HEK293 (cell line): ENCODE measurements around the gene TMEM91.
A peak's percentile ranks its signal among the peaks of the same experiment; 100 is the strongest.

ENCODE experiments used
- CTCF ChIA-PET: fragments of 350-600 bp; formaldehyde crosslinking; extraction: SDS; loops from one replicate; lab custom pipeline; 2021; ENCODE audit warnings: antibody characterized with exemption; lab: Yijun Ruan, JAX
- POLR2A ChIA-PET: fragments of 300-600 bp; formaldehyde crosslinking; extraction: SDS; loops from one replicate; lab custom pipeline; 2020; ENCODE audit warnings: antibody characterized with exemption, inconsistent platforms; lab: Yijun Ruan, JAX
- H3K27ac ChIP-seq: fragments of 200-500 bp; sonication (Bioruptor generic); 2 replicates; pipeline ENCODE4 v1.5.1; 2014; ENCODE audit warnings: low read depth, low read length, control low read depth, inconsistent platforms; ENCODE audit errors: extremely low read depth
- H3K36me3 ChIP-seq, 2 experiments: fragments of 200-500 bp in 1 of 2; sonication (Bioruptor generic) in 1 of 2; 1 replicate in 1 of 2; 2 replicates in 1 of 2; pipeline ENCODE4 v1.5.1; 2014 to 2017; ENCODE audit warnings: inconsistent platforms in 2 of 2, low read length in 2 of 2; ENCODE audit not compliant: control insufficient read depth in 2 of 2, insufficient read depth in 1 of 2
- H3K4me1 ChIP-seq: fragments of 200-500 bp; sonication (Bioruptor generic); 2 replicates; pipeline ENCODE4 v1.5.1; 2014; ENCODE audit warnings: mild to moderate bottlenecking, low read length, inconsistent platforms; ENCODE audit not compliant: control insufficient read depth, insufficient read depth
- H3K4me3 ChIP-seq: 2 replicates; pipeline ENCODE4 v1.5.1; 2011; ENCODE audit warnings: low read depth, mild to moderate bottlenecking, control low read depth, low read length, moderate library complexity
- H3K9me3 ChIP-seq: fragments of 200-500 bp; sonication (Bioruptor generic); 2 replicates; pipeline ENCODE4 v1.5.1; 2014; ENCODE audit warnings: low read depth, low read length, inconsistent platforms; ENCODE audit not compliant: control insufficient read depth, insufficient read depth
- BCL11A ChIP-seq: fragments of 450-650 bp; formaldehyde crosslinking; IDR thresholded peaks from 2 replicates; pipeline ENCODE4 v1.5.1; 2016; ENCODE audit warnings: low read depth, missing biosample characterization, missing genetic modification characterization
- GLIS1 ChIP-seq: fragments of 450-650 bp; formaldehyde crosslinking; IDR thresholded peaks from 2 replicates; pipeline ENCODE4 v1.5.1; 2016; ENCODE audit warnings: missing biosample characterization, missing genetic modification characterization
- HOXA7 ChIP-seq: sonication (generic); formaldehyde crosslinking; IDR thresholded peaks from 2 replicates; pipeline ENCODE4 v1.8.1; 2022; ENCODE audit warnings: missing genetic modification reagents, borderline replicate concordance
- KLF1 ChIP-seq: fragments of 450-650 bp; formaldehyde crosslinking; IDR thresholded peaks from 2 replicates; pipeline ENCODE4 v1.5.1; 2016; ENCODE audit warnings: missing biosample characterization, missing genetic modification characterization
- PRDM1 ChIP-seq: fragments of 450-650 bp; formaldehyde crosslinking; IDR thresholded peaks from 2 replicates; pipeline ENCODE4; 2016; ENCODE audit warnings: missing biosample characterization, missing genetic modification characterization
- SALL2 ChIP-seq: fragments of 450-650 bp; formaldehyde crosslinking; IDR thresholded peaks from 2 replicates; pipeline ENCODE4 v1.5.0; 2017; ENCODE audit warnings: missing biosample characterization, mild to moderate bottlenecking, missing genetic modification characterization, borderline replicate concordance
- SP3 ChIP-seq: fragments of 450-650 bp; formaldehyde crosslinking; IDR thresholded peaks from 2 replicates; pipeline ENCODE4 v1.5.1; 2016; ENCODE audit warnings: missing biosample characterization, missing genetic modification characterization
- YY2 ChIP-seq: fragments of 450-650 bp; formaldehyde crosslinking; IDR thresholded peaks from 2 replicates; pipeline ENCODE4 v1.5.1; 2016; ENCODE audit warnings: missing biosample characterization, missing genetic modification characterization
- ZBTB7A ChIP-seq: fragments of 450-650 bp; formaldehyde crosslinking; IDR thresholded peaks from 2 replicates; pipeline ENCODE4 v1.5.1; 2016; ENCODE audit warnings: low read depth, missing biosample characterization, missing genetic modification characterization
- ZNF155 ChIP-seq: fragments of 450-650 bp; formaldehyde crosslinking; IDR thresholded peaks from 2 replicates; pipeline ENCODE4 v1.5.1; 2016; ENCODE audit warnings: missing biosample characterization, missing genetic modification characterization
- ZNF510 ChIP-seq: fragments of 450-650 bp; formaldehyde crosslinking; IDR thresholded peaks from 2 replicates; pipeline ENCODE4 v1.5.1; 2018; ENCODE audit warnings: mild to moderate bottlenecking, missing genetic modification characterization, missing biosample characterization; ENCODE audit not compliant: insufficient replicate concordance
- ZNF558 ChIP-seq: fragments of 450-650 bp; formaldehyde crosslinking; IDR thresholded peaks from 2 replicates; pipeline ENCODE4 v1.5.1; 2016; ENCODE audit warnings: missing biosample characterization, missing genetic modification characterization
- ZNF560 ChIP-seq: fragments of 450-650 bp; formaldehyde crosslinking; IDR thresholded peaks from 2 replicates; pipeline ENCODE4 v1.5.1; 2017; ENCODE audit warnings: missing biosample characterization, missing genetic modification characterization, borderline replicate concordance
- ZNF561 ChIP-seq: fragments of 450-650 bp; IDR thresholded peaks from 2 replicates; pipeline ENCODE4 v1.5.1; 2018; ENCODE audit warnings: missing biosample characterization, missing genetic modification characterization, borderline replicate concordance
- ZNF585B ChIP-seq: fragments of 450-650 bp; formaldehyde crosslinking; IDR thresholded peaks from 2 replicates; pipeline ENCODE4 v1.5.1; 2016; ENCODE audit warnings: missing biosample characterization, missing genetic modification characterization
- ZNF626 ChIP-seq: fragments of 450-650 bp; sonication (Bioruptor Pico); formaldehyde crosslinking; IDR thresholded peaks from 2 replicates; pipeline ENCODE4 v1.5.1; 2018; ENCODE audit warnings: missing biosample characterization, missing genetic modification characterization, inconsistent platforms
- ZNF707 ChIP-seq: fragments of 450-650 bp; formaldehyde crosslinking; IDR thresholded peaks from 2 replicates; pipeline ENCODE4 v1.5.1; 2016; ENCODE audit warnings: missing biosample characterization, missing genetic modification characterization
- ZSCAN30 ChIP-seq: fragments of 450-650 bp; IDR thresholded peaks from 2 replicates; pipeline ENCODE4 v1.5.1; 2018; ENCODE audit warnings: missing biosample characterization, mild to moderate bottlenecking, missing genetic modification characterization, moderate library complexity
- TF ChIP-seq, protein P1 (sequence below): fragments of 450-650 bp; formaldehyde crosslinking; IDR thresholded peaks from 2 replicates; pipeline ENCODE4 v1.5.1; 2016; ENCODE audit warnings: missing biosample characterization, missing genetic modification characterization, low read depth
- TF ChIP-seq, protein P2 (sequence below): IDR thresholded peaks from 2 replicates; pipeline ENCODE4 v1.6.1; 2011; ENCODE audit warnings: mild to moderate bottlenecking, low read depth, low read length, borderline replicate concordance

Gene TMEM91

DNA sequence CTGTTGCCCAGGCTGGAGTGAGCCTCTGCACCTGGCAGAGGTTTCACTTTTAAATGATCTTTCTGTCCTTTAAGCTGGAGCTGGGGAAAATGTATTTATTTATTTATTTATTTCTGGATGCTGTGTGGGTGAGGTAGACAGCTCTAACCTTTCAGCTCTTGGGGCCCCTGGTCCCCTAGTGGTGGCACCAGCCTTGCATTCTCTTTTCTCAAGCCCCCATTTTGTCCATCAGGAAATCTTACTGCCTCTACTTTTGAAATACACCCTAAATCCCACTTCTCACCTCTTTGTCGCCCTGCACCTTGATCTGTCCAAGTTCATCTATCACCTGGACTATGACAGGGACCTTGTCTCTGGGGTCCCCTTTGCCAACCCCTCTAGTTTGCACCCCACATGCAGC is 10.2 kb upstream of the TMEM91 start:
- Histone ChIP-seq H3K4me3 (no peak overlapping the region), H3K27ac (no peak overlapping the region), H3K4me1 (0 out of 2 replicates have a peak, but pooled peaks cover 5% of the 10 kb centered on the region), H3K9me3 (no peaks in the 10 kb centered on the region), H3K36me3 (no peaks in the 10 kb centered on the region; a peak in 1 of 3 replicates)
- ChIA-PET POLR2A (interaction anchor here (3.8 to 4.7 kb wide), 2 partner anchors 13 to 14 kb away, joined by 64 to 73 read pairs; partner anchors contain the start of gene TMEM91), CTCF (interaction anchor here (0.6 to 5.3 kb wide), 5 partner anchors 10 to 471 kb away, joined by 3 to 64 read pairs (median 3); partner anchors contain the start of genes TGFB1 and TMEM91)
- TF ChIP-seq, protein P1, sequence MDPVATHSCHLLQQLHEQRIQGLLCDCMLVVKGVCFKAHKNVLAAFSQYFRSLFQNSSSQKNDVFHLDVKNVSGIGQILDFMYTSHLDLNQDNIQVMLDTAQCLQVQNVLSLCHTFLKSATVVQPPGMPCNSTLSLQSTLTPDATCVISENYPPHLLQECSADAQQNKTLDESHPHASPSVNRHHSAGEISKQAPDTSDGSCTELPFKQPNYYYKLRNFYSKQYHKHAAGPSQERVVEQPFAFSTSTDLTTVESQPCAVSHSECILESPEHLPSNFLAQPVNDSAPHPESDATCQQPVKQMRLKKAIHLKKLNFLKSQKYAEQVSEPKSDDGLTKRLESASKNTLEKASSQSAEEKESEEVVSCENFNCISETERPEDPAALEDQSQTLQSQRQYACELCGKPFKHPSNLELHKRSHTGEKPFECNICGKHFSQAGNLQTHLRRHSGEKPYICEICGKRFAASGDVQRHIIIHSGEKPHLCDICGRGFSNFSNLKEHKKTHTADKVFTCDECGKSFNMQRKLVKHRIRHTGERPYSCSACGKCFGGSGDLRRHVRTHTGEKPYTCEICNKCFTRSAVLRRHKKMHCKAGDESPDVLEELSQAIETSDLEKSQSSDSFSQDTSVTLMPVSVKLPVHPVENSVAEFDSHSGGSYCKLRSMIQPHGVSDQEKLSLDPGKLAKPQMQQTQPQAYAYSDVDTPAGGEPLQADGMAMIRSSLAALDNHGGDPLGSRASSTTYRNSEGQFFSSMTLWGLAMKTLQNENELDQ (tag by site-specific recombination) = no peak
- TF ChIP-seq YY2 (tag by site-specific recombination) = peak; percentile 25; the same call in 1 of the 2 replicates
- no peak for TF ChIP-seq SALL2 (tag by site-specific recombination)

DNA sequence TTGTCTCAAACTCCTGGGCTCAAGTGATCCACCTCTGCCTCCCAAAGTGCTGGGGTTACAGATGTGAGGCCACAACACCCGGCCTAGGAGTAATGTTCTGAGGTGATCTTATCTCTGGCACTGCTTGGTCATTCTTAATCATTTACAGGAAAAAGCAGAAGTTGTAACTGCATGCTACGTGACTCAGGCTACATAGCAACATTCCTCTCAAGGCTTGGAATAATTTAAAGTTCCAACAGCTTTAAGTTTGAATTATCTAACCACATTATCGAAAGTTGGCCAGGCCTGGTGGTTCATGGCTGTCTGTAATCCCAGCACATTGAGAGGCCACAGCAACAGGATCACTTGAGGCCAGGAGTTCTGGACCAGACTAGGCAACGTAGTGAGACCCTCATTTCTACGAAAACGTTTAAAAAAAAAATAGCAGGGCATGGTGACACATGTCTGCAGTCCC is 8.5 kb upstream of the TMEM91 start:
- H3K4me3 ChIP-seq = no peak overlapping the region
- ChIA-PET CTCF (interaction anchor here (0.6 to 1.4 kb wide), 4 partner anchors 11 to 203 kb away, joined by 3 to 4 read pairs (median 4); no protein-coding TSS in a partner anchor), POLR2A (no interaction called here)
- TF ChIP-seq, protein P2, sequence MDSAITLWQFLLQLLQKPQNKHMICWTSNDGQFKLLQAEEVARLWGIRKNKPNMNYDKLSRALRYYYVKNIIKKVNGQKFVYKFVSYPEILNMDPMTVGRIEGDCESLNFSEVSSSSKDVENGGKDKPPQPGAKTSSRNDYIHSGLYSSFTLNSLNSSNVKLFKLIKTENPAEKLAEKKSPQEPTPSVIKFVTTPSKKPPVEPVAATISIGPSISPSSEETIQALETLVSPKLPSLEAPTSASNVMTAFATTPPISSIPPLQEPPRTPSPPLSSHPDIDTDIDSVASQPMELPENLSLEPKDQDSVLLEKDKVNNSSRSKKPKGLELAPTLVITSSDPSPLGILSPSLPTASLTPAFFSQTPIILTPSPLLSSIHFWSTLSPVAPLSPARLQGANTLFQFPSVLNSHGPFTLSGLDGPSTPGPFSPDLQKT = no peak
- TF ChIP-seq SP3 (no peak), ZBTB7A (tag by site-specific recombination) (no peak), ZNF585B (no peak), HOXA7 (CRISPR knock-in tag) (no peak), ZSCAN30 (tag by site-specific recombination) (no peak), BCL11A (no peak), ZNF707 (tag by site-specific recombination) (no peak), ZNF626 (tag by site-specific recombination) (no peak), ZNF561 (no peak), KLF1 (no peak), ZNF560 (tag by site-specific recombination) (no peak), PRDM1 (tag by site-specific recombination) (no peak)
- no peaks in the 10 kb centered on the region; a peak in 1 of 3 replicates for H3K36me3 ChIP-seq
- H3K9me3 ChIP-seq = no peaks in the 10 kb centered on the region
- 0 out of 2 replicates have a peak, but pooled peaks cover 5% of the 10 kb centered on the region for H3K4me1 ChIP-seq
- H3K27ac ChIP-seq = no peak overlapping the region

DNA sequence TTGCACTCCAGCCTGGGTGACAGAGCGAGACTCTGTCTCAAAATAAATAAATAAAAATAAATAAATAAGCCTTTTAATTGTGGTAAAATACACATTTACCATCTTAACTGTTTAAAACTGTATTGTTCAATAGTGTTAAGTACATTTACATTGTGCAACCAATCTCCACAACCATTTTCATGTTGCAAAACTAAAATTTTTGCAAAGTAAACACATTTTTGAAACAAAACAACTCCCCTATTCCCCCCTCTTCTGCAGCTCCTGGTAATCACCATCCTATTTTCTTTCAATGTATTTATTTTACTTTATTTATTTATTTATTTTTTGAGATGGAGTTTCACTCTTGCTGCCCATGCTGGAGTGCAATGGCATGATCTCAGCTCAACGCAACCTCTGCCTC is 6.6 kb upstream of the TMEM91 start:
- H3K36me3 ChIP-seq = no peaks in the 10 kb centered on the region; a peak in 1 of 3 replicates
- TF ChIP-seq ZNF558 (tag by site-specific recombination) (no peak), ZNF510 (tag by site-specific recombination) (no peak), ZNF155 (tag by site-specific recombination) (no peak), GLIS1 (tag by site-specific recombination) (no peak)
- TF ChIP-seq, all 188 proteins: peak for 0
- Histone ChIP-seq H3K4me3 (no peak overlapping the region), H3K9me3 (no peaks in the 10 kb centered on the region), H3K27ac (no peak overlapping the region), H3K4me1 (peaks cover 14% of the 10 kb centered on the region)
- POLR2A ChIA-PET = no interaction called here
- CTCF ChIA-PET = interaction anchor here (0.8 kb wide), 1 partner anchor 19 kb away, joined by 3 read pairs; no protein-coding TSS in a partner anchor
